Measurements from ENCODE around the gene SLC23A2.

- TF ChIP-seq, protein P1, sequence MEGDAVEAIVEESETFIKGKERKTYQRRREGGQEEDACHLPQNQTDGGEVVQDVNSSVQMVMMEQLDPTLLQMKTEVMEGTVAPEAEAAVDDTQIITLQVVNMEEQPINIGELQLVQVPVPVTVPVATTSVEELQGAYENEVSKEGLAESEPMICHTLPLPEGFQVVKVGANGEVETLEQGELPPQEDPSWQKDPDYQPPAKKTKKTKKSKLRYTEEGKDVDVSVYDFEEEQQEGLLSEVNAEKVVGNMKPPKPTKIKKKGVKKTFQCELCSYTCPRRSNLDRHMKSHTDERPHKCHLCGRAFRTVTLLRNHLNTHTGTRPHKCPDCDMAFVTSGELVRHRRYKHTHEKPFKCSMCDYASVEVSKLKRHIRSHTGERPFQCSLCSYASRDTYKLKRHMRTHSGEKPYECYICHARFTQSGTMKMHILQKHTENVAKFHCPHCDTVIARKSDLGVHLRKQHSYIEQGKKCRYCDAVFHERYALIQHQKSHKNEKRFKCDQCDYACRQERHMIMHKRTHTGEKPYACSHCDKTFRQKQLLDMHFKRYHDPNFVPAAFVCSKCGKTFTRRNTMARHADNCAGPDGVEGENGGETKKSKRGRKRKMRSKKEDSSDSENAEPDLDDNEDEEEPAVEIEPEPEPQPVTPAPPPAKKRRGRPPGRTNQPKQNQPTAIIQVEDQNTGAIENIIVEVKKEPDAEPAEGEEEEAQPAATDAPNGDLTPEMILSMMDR (IDR thresholded peaks at IDR 0.05; ENCODE audit: low read depth, low read length): no peak
- TF ChIP-seq EZH2phosphoT487 (IDR thresholded peaks at IDR 0.05; ENCODE audit: low read depth): no peak
Measured at GRCh38 chr20:4920131-4920530, 81.2 kb downstream of the SLC23A2 start.
